Activated T-helper 2 cell treated with anti-CD3 and anti-CD28 coated beads, Interferon-gamma antibody, Interleukin-2, Interleukin-4, amounts not matched to agents 10 μg/mL and 5 μg/mL and 100 μg/mL, durations not matched to agents 14 hours and 24 hours and 36 hours (primary cell): ENCODE results near the gene ARHGAP30. TPM values are rescaled to one million over a fixed set of nuclear protein-coding genes. Genes with fewer than 3 reads are reported as not detected.
"Not testable (repeated sequence)": the region's sequence is repeated elsewhere in the genome, so short reads cannot be mapped to it uniquely, and the experiment has no call there.

Experiments
- DNase-seq: peaks from one replicate; pipeline ENCODE4 v3.0.0; 2021; ENCODE audit warnings: low spot score
- H3K27ac Mint-ChIP-seq: one replicate; pipeline ENCODE4 v1.8.0; 2021; ENCODE audit warnings: mixed read lengths
- H3K27me3 Mint-ChIP-seq: one replicate; pipeline ENCODE4 v1.8.0; 2021; ENCODE audit warnings: low read depth, mixed read lengths
- H3K36me3 Mint-ChIP-seq: one replicate; pipeline ENCODE4 v1.8.0; 2021; ENCODE audit warnings: low read depth, mixed read lengths
- H3K4me1 Mint-ChIP-seq: one replicate; pipeline ENCODE4 v1.8.0; 2021; ENCODE audit warnings: low read depth, mixed read lengths
- H3K4me3 Mint-ChIP-seq: one replicate; pipeline ENCODE4 v1.8.0; 2021; ENCODE audit warnings: low read depth, mild to moderate bottlenecking, moderate library complexity, mixed read lengths
- H3K9me3 Mint-ChIP-seq: one replicate; pipeline ENCODE4 v1.8.0; 2021; ENCODE audit warnings: mixed read lengths
- intact Hi-C: fragments of 100-400 bp; cut with micrococcal nuclease; formaldehyde crosslinking; loops from one replicate; pipeline ENCODE4 v1.15.1; 2023
- total RNA-seq: library from RNA; stranded (reverse); gene quantifications from 2 replicates; pipeline ENCODE4 v1.2.3, GENCODE V29; 2022

The ARHGAP30 gene
- 161 and 170 TPM in 2 replicates for total RNA-seq

- H3K27ac Mint-ChIP-seq, result peak within 1 kb of the TSS; percentile 98
- peak within 1 kb of the TSS; percentile 100 for H3K4me3 Mint-ChIP-seq
- H3K27me3 Mint-ChIP-seq, result no peaks in the 10 kb centered on the region
- H3K4me1 Mint-ChIP-seq, result peaks cover 35% of the 10 kb centered on the region
- H3K9me3 Mint-ChIP-seq, result no peaks in the 10 kb centered on the region
- peak; percentile 85 for DNase-seq
- peaks cover 28% of the 10 kb centered on the region for H3K36me3 Mint-ChIP-seq
- intact Hi-C loops, result loop anchor here (1.0 to 5.0 kb wide), 4 partner anchors 22 to 88 kb away; partner anchors contain the start of genes DEDD, NIT1, PFDN2 and USP21
Measured at GRCh38 chr1:161069731-161070270, at the start of gene ARHGAP30. Gene ARHGAP30, minus strand, starts transcription at chr1:161069891. Its CDS starts 267 bp downstream, at chr1:161069624.

GRCh38 chr1:161117759-161118581 is 48.3 kb upstream of the ARHGAP30 start, which contains the start of the genes NIT1 and PFDN2:
Gene NIT1, plus strand, starts transcription at chr1:161118105. Its CDS starts 72 bp downstream, at chr1:161118177.
Gene PFDN2, minus strand, starts transcription at chr1:161118037. Its CDS starts 11 bp downstream, at chr1:161118026.
- H3K36me3 Mint-ChIP-seq, result peaks cover 70% of the 10 kb centered on the region

GRCh38 chr1:161115961-161116360 is 46.3 kb upstream of the ARHGAP30 start:
- not testable (repeated sequence) for H3K9me3 Mint-ChIP-seq, DNase-seq, H3K27me3 Mint-ChIP-seq
- H3K36me3 Mint-ChIP-seq, result peaks cover 60% of the 10 kb centered on the region
- H3K4me1 Mint-ChIP-seq, result peaks cover 62% of the 10 kb centered on the region
- H3K27ac Mint-ChIP-seq, result peak overlapping the region; percentile 56
- H3K4me3 Mint-ChIP-seq, result peak overlapping the region; percentile 93
- intact Hi-C loops, result loop anchor here (2.0 to 10.0 kb wide), 6 partner anchors 19 to 491 kb away; partner anchors contain the start of genes CD48, PPOX and USF1

More at GRCh38 chr1:161117759-161118581, 48.3 kb upstream of the ARHGAP30 start, which contains the start of the genes NIT1 and PFDN2:
- Mint-ChIP-seq H3K4me3 (peak within 1 kb of the TSS; percentile 93), H3K4me1 (peaks cover 51% of the 10 kb centered on the region), H3K27ac (peak within 1 kb of the TSS; percentile 96), H3K9me3 (no peaks in the 10 kb centered on the region), H3K27me3 (no peaks in the 10 kb centered on the region)
- DNase-seq, result peak; percentile 84
- intact Hi-C loops, result loop anchor here (1.0 to 10.0 kb wide), 8 partner anchors 14 to 493 kb away; partner anchors contain the start of genes CD48, DEDD, PPOX and USF1

- Mint-ChIP-seq H3K4me3 (peak overlapping the region; percentile 93), H3K4me1 (peaks cover 60% of the 10 kb centered on the region), H3K27ac (peak overlapping the region; percentile 56), H3K9me3 (no peaks in the 10 kb centered on the region), H3K27me3 (no peaks in the 10 kb centered on the region), H3K36me3 (peaks cover 53% of the 10 kb centered on the region)
- intact Hi-C loops, result loop anchor here (2.0 to 10.0 kb wide), 6 partner anchors 18 to 490 kb away; partner anchors contain the start of genes CD48, PPOX and USF1
- DNase-seq, result no peak
Measured at GRCh38 chr1:161115132-161115711, 45.5 kb upstream of the ARHGAP30 start.

GRCh38 chr1:161114556-161114955 is 44.9 kb upstream of the ARHGAP30 start:
- peaks cover 55% of the 10 kb centered on the region for H3K4me1 Mint-ChIP-seq
- peak overlapping the region; percentile 3 for H3K27ac Mint-ChIP-seq
- no peaks in the 10 kb centered on the region for H3K9me3 Mint-ChIP-seq
- peaks cover 46% of the 10 kb centered on the region for H3K36me3 Mint-ChIP-seq
- H3K27me3 Mint-ChIP-seq, result no peaks in the 10 kb centered on the region
- no peak overlapping the region for H3K4me3 Mint-ChIP-seq
- intact Hi-C loops, result loop anchor here (2.0 to 10.0 kb wide), 4 partner anchors 18 to 490 kb away; partner anchors contain the start of gene CD48
- no peak for DNase-seq

- DNase-seq, result no peak
- H3K4me1 Mint-ChIP-seq, result peaks cover 49% of the 10 kb centered on the region
- no peaks in the 10 kb centered on the region for H3K9me3 Mint-ChIP-seq
- H3K27me3 Mint-ChIP-seq, result no peaks in the 10 kb centered on the region
- H3K36me3 Mint-ChIP-seq, result peaks cover 47% of the 10 kb centered on the region
- intact Hi-C loops, result loop anchor here (2.0 to 10.0 kb wide), 4 partner anchors 17 to 489 kb away; partner anchors contain the start of gene CD48
- no peak overlapping the region for H3K4me3 Mint-ChIP-seq
- peak overlapping the region; percentile 3 for H3K27ac Mint-ChIP-seq
Measured at GRCh38 chr1:161113915-161114314, 44.2 kb upstream of the ARHGAP30 start.

- DNase-seq, result no peak
- no peaks in the 10 kb centered on the region for H3K27me3 Mint-ChIP-seq
- peak overlapping the region; percentile 62 for H3K27ac Mint-ChIP-seq
- peaks cover 46% of the 10 kb centered on the region for H3K36me3 Mint-ChIP-seq
- intact Hi-C loops, result loop anchor here (5.0 to 10.0 kb wide), 3 partner anchors 397 to 487 kb away; partner anchors contain the start of gene CD48
- H3K4me1 Mint-ChIP-seq, result peaks cover 43% of the 10 kb centered on the region
- no peak overlapping the region for H3K4me3 Mint-ChIP-seq
- no peaks in the 10 kb centered on the region for H3K9me3 Mint-ChIP-seq
Measured at GRCh38 chr1:161111527-161111926, 41.8 kb upstream of the ARHGAP30 start.

- H3K27me3 Mint-ChIP-seq, result no peaks in the 10 kb centered on the region
- H3K36me3 Mint-ChIP-seq, result peaks cover 47% of the 10 kb centered on the region
- DNase-seq, result no peak
- intact Hi-C loops, result loop anchor here (5.0 to 10.0 kb wide), 3 partner anchors 396 to 486 kb away; partner anchors contain the start of gene CD48
- H3K4me1 Mint-ChIP-seq, result peaks cover 40% of the 10 kb centered on the region
- H3K27ac Mint-ChIP-seq, result peak overlapping the region; percentile 62
- H3K4me3 Mint-ChIP-seq, result no peak overlapping the region
- H3K9me3 Mint-ChIP-seq, result no peaks in the 10 kb centered on the region
Measured at GRCh38 chr1:161111117-161111516, 41.4 kb upstream of the ARHGAP30 start.

GRCh38 chr1:161106431-161106830 is 36.7 kb upstream of the ARHGAP30 start:
- intact Hi-C loops, result no loop called here
- Mint-ChIP-seq H3K36me3 (peaks cover 39% of the 10 kb centered on the region), H3K27ac (no peak overlapping the region), H3K9me3 (no peaks in the 10 kb centered on the region), H3K27me3 (no peaks in the 10 kb centered on the region), H3K4me3 (no peak overlapping the region), H3K4me1 (peaks cover 14% of the 10 kb centered on the region)
- DNase-seq, result no peak

GRCh38 chr1:161100556-161100955 is 30.9 kb upstream of the ARHGAP30 start:
- Mint-ChIP-seq H3K4me1 (peaks cover 35% of the 10 kb centered on the region), H3K27ac (no peak overlapping the region), H3K4me3 (no peak overlapping the region), H3K9me3 (no peaks in the 10 kb centered on the region), H3K27me3 (no peaks in the 10 kb centered on the region), H3K36me3 (peaks cover 38% of the 10 kb centered on the region)
- intact Hi-C loops, result no loop called here
- DNase-seq, result no peak

GRCh38 chr1:161099090-161099802 is 29.6 kb upstream of the ARHGAP30 start:
- intact Hi-C loops, result loop anchor here (10.0 kb wide), 1 partner anchor 264 kb away; no protein-coding TSS in a partner anchor
- peak overlapping the region; percentile 64 for H3K4me3 Mint-ChIP-seq
- H3K27me3 Mint-ChIP-seq, result no peaks in the 10 kb centered on the region
- H3K4me1 Mint-ChIP-seq, result peaks cover 35% of the 10 kb centered on the region
- H3K27ac Mint-ChIP-seq, result no peak overlapping the region
- H3K9me3 Mint-ChIP-seq, result no peaks in the 10 kb centered on the region
- H3K36me3 Mint-ChIP-seq, result peaks cover 33% of the 10 kb centered on the region
- DNase-seq, result no peak
